SHP77 (cell line): ENCODE data around the gene EN1.

Experiments
- DNase-seq, 2 experiments: peaks; one replicate each; lab custom pipeline; 2025; lab: John Stamatoyannopoulos, UW

Gene EN1

GRCh38 chr2:118846953-118847761 lies at the start of gene EN1:
Gene EN1 (minus strand): TSS chr2:118847648. CDS start chr2:118847167, 481 bp downstream.
- DNase-seq: no peak

GRCh38 chr2:118893100-118893499 lies 45.7 kb upstream of the EN1 start:
- DNase-seq: no peak

- no peak for DNase-seq
Observed at GRCh38 chr2:118889995-118890394, 42.5 kb upstream of the EN1 start.

- no peak for DNase-seq
Observed at GRCh38 chr2:118883792-118884191, 36.3 kb upstream of the EN1 start.

GRCh38 chr2:118882693-118883336 lies 35.4 kb upstream of the EN1 start:
- peak; percentile 39 to 42 for DNase-seq

- peak; percentile 24 to 34 for DNase-seq
Observed at GRCh38 chr2:118881490-118882129, 34.2 kb upstream of the EN1 start.

GRCh38 chr2:118880501-118880900 lies 33.1 kb upstream of the EN1 start:
- no peak for DNase-seq

DNA sequence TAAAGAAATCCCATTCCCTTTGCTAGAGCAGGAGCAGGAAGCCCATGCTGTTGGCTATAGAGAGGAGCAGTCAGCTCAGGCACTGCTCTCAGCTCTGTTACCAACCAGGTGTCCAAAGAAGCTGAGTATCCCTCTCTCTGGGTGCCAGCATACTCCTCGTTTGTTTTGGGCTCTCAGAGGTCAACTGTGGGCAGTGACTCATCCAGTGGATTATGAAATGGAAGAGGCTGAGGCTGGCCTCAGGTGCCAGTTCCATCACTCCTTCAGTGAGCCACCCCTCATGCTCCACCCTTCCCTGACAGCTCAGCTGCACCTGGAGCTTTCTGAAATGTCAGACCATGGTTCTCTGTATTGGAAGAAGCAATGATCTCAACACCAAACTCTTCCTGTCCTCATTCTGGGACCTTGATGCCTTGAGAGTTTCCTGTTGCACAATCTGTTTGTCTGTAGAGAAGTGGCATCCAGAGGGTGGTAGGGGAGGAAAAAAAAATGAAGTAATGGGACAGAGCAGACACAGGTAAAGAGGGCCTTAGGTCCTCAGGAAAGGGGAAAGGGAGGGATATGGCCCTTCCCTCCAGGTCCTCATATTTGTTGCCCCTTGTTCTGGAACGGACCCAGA lies 31.2 kb upstream of the EN1 start:
- DNase-seq: no peak

- DNase-seq: no peak
Observed at GRCh38 chr2:118875318-118875717, 27.9 kb upstream of the EN1 start.

DNA sequence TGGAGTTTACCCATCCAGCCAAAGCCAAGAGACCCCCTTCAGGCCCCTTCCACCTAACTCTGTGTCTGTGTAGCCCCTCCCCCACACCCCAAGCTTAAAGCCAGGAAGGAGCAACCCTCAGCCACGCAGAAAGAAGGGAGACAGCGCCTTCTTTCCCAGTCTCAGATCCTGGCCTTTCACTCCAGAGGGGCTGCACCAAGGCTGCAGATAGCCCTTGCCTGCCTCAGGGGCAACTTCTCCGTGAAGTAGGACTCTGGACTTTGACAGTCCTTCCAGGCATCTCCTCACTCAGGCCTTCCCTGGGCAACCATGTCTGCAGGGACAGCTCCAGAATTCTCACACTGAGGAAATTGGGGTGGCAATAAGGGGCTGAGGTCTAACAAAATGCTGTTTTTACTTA lies 26.9 kb upstream of the EN1 start:
- DNase-seq: no peak

DNA sequence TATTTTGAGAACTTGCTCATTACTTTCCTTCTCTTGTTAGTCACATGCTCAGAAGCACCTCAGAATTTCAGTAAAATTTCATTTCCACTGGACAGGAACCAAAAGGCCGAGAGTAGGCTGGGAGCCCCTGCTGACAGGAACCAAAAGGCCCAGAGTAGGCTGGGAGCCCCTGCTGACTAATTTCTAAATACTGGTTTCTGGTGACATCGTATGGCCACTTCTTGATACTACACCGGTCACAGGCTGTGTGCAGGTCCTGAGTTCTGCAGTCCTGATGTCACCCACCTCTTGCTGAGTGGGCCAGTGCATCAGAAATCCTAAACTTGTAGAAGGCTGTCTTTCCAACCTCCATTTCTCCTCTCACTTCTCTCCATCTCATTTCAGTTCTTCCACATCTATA lies 17.7 kb upstream of the EN1 start:
- DNase-seq: peak; percentile 33 to 40

DNA sequence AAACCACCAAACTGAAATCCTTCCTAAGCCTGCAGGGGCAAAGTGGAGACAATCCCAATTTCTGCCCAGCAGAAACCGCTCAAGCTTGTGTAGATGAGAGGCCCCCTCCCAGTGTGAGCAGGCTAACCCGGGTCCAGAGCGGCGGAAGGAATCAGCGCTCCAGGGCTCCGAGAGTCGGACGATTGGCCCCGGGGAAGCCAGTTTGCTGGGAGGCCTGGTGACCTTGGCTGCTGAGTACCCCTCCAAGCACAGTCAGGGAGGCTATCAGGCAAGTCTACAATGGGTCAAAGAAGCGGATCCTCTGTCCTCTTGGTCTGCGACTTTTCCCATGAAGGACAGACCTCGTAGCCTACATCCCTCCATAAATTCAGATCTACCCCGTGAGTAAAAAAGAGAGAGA lies 16.8 kb upstream of the EN1 start:
- DNase-seq: no peak

- DNase-seq: no peak
Observed at GRCh38 chr2:118861731-118862130, 14.3 kb upstream of the EN1 start.

GRCh38 chr2:118861242-118861641 lies 13.8 kb upstream of the EN1 start:
- DNase-seq: no peak

GRCh38 chr2:118860506-118860905 lies 13.1 kb upstream of the EN1 start:
- DNase-seq: no peak

DNA sequence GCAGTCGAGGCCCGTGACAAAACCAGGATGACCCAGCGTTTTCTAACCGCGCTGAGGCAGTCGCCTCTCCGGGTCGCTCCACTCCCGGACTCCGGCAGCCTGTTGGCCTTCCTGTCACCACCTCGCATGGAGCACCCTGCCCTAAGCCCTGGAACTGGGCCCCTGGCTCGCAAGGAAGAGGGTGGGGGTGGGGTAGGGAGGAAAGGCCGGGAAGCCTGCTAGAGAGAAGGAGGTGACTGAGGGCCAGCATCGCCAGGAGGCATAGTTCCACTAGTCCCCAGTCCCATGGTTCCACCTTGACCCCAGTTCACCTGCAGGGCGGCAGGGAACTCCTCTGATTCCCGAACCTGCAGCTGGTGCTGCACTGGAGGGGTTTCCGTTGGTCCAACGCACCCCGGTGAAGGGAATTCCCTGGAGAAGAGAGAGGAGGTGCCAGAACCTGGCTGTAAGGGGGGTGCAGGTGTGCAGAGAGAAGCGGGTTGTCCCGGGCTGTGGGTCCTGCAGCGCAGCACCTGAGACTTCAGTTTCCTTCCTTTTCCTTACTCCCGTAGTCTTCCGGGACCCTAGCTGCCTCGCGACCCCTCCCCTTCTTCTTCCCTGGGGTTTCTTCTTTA lies 11.8 kb upstream of the EN1 start:
- no peak for DNase-seq

DNA sequence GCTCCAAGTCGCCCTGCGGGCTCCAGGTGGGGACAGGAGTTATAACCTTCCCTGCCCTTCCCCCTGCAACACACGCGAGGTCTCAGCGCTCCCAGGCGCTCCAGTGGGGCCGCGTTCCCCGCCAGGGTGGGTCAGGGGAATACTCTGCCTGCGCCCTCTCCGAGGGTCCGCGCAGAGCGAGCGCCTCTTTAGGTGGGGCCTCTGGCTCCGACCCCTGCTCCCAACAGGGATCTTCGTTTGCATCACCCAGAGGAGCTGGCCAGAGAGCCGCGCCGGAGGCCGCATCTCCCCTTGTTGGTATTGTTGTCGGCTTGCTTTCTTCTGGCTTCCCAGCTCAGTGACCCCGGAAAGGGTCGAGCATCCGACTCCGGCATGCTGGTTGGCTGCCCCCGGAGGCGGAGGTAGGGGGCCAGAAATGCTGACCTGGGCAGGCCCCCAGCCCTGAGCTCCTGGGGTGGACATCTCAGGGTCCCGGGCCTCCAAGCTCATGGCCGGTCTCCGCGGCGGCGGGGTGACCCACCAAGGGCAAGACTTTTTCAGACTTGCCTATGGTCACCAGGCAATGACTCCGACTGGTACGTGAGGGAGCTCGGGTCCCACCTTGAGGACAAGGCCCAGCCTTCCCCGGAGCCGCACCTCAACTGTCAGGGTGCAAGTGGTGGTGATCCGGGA lies 11.2 kb upstream of the EN1 start:
- DNase-seq: no peak

DNA sequence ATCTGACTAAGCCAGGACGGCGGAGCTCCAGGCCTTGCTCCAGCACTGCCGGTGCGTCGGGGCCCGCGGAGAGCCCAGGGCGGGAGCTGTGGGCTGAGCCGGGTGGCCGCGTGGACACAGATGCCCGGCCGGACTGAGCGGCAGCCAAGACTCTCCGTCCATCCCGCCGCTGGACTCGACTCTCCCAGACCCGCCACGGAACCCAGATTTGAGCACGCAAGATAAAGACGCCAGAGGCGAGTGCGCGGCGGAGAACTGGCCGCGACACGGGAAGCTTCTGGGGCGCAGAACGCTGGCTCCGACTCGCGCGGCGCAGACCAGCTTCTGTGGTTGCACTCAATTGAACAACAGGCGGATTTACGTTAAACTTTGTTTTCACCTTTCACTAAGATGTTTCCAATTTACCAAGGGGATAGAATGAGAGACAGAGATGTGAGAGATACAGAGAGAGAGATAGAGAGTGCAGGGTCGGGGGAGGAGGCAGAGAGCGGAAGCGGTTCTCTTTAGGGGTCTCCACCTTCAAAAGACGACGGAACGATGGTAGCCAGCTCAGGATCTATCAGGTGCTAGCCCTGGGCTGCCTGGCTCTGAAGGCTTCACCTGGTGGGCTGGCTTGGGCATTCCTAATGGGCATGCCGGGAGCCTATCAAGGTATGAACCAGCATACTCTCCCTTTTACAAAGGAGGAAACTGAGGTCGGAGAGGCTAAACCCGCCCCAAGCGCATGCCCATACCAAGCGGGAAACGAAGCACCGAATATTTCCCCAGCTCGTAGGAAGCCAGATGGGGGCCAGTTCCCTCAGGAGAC lies 10.4 kb upstream of the EN1 start:
- no peak for DNase-seq

- no peak for DNase-seq
Observed at GRCh38 chr2:118856978-118857676, 9.7 kb upstream of the EN1 start.

GRCh38 chr2:118856330-118856977 lies 9.0 kb upstream of the EN1 start:
- DNase-seq: no peak
